ENCODE measurements around the gene CAPZB.

DNA sequence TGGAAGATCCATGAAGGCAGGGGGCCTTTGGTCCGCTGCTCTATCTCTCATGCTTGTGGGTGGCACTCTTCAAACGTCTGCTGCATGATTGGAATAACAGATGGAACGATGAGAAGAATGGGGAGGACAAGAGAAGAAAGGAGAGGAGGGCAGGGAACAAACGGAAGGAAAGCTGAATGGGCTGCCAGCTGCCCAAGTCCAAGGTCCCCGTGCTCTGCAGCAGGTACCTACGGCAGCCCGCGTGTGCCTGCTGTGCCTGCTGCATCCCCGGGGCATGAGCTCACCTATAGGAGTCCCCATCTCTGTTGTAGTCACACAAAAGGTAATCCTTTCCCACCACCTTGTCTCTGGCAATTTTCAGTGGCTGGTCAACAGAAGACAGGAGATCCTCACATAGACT is 100.1 kb downstream of the CAPZB start:
- TF ChIP-seq EZH2phosphoT487 (conservative IDR thresholded peaks at IDR 0.05; ENCODE audit: low read length): no peak
- TF ChIP-seq, protein P1, sequence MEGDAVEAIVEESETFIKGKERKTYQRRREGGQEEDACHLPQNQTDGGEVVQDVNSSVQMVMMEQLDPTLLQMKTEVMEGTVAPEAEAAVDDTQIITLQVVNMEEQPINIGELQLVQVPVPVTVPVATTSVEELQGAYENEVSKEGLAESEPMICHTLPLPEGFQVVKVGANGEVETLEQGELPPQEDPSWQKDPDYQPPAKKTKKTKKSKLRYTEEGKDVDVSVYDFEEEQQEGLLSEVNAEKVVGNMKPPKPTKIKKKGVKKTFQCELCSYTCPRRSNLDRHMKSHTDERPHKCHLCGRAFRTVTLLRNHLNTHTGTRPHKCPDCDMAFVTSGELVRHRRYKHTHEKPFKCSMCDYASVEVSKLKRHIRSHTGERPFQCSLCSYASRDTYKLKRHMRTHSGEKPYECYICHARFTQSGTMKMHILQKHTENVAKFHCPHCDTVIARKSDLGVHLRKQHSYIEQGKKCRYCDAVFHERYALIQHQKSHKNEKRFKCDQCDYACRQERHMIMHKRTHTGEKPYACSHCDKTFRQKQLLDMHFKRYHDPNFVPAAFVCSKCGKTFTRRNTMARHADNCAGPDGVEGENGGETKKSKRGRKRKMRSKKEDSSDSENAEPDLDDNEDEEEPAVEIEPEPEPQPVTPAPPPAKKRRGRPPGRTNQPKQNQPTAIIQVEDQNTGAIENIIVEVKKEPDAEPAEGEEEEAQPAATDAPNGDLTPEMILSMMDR (IDR thresholded peaks at IDR 0.05; ENCODE audit: insufficient read depth, low read length, poor library complexity, severe bottlenecking): no peak
